ENCODE data around the gene HIGD1A.

HIGD1A gene

DNA sequence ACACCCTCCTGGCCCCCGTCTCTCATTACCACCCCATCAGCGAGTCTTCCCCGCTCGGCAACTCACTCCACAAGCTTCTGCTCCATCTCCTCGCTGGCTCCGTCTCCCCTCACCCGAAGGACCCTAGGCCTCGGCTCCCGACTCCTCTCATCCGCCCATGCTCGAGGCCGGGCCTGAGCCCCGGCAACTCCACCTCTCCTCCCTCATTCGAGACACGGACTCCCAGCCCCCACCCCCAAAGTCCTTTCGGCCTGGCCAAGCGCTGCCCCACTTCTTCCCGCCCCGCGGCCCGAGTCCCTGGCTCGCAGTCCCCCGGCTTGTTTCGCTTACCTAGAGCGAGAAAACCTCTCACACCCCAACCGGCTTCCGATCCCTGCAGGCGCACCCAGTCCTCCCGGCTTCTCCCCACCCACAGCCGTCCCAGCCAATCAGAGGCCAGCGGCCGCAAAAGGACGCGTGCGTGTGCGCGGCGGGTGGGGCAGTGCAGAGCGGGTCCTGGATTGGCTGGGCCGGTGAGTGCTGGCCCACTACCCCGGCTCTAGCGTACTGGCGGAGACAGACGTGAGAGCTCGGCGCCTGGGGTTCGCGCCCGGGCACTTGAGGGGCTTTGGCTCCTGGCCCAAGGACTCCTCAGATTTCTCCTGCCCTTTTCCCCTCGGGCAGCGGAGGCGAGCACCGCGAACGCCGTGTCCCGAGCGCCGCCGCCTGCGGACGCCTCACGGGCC is at the start of gene HIGD1A:
TSS of gene HIGD1A (minus strand) at position 385 of the 725 bp plus-strand sequence. CDS start 10,237 bp downstream, outside the sequence.
- peak; percentile 94 for DNase-seq

DNA sequence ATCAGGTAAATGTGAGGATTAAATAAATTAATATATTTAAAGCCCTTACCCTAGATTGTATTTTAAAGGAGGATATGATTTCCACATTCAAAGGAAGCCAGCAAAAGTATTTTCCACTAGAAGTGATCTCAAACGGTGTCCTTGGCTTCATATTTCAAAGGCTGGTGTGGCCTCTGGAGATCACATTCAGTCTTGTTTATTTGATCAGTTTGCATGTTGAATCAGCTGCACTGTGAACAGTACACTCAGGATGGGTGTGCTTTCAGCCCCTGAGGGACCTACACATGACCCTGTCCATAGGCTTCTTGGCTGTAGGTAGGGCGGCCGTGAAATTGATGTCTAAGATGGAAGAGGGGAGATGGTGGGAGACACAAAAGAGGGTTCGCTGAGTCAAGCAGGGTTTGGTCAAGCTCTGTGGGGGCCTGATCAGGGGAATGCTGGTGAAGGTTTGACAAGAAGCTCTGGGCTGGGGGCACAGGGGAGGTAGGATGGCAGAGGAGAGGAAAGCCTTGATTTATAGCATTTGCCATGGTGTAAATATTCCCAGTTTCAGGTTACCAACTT is 49.5 kb upstream of the HIGD1A start:
- no peak for DNase-seq

DNA sequence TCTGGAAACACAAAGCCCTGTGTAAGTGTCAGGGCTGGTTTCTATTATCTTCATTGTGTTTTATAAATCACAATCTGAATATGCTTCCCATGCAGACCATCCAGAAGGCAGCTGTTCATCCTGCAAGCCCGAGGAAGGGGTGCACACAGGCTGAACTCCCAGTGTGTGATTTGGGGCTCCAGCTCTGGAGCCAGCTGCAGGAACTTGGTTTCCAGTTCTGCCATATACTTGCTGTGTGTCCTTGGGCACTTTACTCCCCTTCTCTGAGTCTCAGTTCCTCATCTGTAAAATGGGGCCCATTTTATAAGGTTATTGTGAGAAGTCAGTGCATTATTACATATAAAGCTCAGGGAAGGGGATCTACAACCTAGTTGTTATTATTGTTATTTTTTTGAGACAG is 48.8 kb upstream of the HIGD1A start:
- DNase-seq = no peak

DNA sequence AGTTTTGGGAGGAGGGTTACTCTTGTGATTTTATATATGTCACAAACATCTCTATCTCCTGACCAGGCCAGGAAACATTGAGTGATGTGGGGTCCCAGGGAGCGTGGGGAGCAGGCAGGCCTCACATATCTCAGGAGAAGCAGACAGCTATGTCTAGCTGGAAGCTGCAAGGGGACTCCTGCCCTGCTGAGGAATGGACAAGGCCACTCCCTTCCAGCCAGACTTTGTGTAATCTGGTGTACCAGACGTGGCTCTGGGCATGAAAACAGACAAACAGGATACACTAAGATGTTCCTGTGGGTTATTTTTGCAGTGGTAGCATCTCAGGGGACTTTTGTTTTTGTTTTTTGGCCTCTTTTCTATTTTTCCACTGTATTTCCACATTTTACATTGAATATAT is 48.2 kb upstream of the HIGD1A start:
- no peak for DNase-seq

DNA sequence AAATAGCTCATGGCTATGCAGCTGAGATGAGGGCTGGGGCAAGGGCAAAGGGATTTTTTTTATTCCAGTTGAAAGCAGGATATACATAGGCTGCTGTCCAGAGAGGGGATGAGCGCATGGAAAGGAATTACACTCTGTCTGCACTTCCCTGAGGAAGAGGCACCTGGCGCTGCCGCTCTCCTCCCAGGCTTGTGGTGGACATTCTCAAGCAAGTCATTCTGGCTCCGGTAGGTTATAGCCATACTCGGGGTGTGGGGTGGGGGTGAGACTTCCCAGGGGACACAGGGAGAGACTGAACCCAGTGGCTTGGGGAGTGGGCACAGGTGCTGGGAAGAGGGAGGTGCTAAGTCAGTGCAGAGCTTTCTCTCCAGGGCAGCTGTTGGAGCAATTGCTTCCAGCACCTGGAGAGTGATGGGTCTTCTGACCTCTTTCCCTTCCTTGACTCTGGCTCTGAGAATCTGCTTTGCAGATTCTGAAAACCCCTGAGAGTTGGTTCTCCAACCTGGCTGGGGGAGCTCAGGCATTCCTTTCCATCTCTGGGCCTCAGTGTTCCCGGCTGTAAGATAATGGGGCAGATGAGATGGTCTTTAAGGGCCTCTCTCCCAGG is 47.0 kb upstream of the HIGD1A start:
- no peak for DNase-seq

DNA sequence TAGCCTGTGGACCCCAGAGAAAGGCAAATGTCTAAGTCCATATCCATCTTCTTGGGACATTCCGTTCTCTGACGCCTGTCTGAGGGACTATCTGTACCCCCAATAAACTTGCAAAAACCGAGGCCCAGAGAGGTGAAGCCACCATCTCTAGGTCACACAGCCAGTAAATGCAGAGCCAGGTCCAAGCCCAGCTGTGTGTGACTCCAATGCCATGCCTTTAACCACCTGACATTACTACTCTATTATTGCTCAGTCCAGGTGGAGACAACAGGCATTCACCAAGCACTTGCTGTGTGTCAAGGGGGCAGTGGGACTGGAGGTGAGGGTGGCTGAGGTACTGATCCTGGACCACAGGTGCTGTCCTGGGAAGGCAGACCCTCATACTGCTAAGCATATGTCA is 46.0 kb upstream of the HIGD1A start:
- DNase-seq = no peak

DNA sequence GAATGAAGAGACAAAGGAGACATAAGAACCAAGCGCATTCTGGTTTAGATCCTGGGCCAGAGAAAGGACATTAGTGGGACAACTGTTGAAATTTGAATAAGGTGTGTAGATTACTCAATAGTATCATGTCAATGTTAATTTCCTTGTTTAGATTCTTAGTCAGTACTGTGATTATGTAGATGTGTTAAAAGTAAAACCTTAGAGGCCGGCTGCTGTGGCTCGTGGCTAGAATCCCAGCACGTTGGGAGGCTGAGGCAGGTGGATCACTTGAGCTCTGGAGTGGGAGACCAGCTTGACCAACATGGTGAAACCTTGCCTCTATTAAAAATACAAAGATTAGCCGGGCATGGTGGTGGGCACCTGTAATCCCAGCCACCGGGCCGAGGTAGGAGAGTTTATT is 44.7 kb upstream of the HIGD1A start:
- no peak for DNase-seq

DNA sequence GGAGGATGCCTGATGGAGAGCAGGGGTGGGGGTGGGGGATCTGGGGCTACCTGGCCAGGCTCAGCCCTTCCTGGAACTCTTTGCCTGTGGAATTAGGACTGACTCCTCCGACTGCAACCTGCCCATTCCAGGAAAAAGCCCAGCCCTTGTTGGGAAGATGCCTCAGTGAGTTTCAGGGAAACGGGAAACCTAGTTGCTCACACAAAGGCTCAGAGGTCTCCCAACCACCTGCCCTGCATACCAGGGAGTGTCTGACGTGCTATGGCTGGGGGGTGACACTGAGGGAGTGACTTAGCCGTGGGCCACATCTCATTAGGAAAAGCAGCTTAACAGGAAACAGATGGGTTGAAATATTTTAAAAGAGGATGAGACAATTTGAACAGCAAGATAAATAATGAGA is 43.4 kb upstream of the HIGD1A start:
- no peak for DNase-seq

DNA sequence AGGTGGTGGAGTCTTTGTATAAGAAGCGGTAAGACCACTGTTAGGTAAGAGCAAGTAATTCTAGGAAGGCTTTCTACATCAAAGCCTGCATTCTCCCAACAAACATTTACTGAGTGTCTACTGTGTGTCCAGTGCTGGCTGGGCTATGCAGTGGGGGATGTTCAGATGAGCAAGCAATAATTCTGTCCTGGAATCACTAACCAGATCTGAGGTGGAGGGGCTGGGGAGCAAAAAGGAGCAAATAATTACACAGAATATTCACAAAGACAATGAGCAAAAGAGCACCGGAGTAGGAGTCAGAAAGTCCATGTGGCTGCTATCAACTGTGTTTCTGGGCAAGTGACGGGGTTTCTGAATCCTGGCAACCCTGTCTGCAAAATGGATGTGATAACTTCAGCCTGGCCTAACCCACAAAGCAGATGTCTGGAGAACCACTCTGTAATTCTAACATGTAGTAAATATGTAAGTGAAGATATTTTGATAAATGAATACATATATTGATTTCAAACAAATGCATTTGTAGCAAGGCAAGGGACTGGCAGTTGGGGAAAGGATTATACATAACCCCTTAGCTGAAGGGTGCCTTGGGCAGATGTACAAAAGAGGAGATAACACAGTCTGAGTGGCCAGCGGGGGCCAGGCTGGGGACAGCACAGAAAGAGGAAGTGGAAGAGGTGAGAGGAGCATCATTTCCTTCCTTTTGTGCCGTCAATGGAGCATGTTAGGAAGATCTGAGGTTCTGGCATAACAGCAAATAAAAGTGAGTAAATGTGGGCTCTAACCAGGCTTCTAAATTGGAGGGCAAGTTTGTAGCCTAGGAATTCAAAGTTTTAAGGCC is 42.6 kb upstream of the HIGD1A start:
- peak; percentile 3 for DNase-seq

DNA sequence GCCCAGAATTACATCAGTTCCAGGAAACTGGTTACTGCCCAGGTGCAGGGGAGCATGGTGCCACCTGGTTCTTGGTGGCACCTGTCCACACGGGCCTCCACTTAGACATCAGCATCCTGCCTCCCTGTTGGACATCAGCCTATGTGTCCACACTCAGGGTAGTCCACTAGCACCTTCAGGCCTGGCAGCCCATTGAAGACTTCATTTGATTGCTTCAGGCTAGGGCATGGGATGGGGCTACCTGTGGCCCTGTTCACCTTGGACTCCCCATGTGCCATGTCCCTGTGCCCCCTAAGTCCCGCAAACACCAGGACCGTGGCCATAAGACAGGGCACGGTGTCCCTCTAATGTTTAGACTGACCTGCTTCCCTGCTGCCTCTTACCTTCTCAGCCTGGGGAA is 40.5 kb upstream of the HIGD1A start:
- DNase-seq = no peak

DNA sequence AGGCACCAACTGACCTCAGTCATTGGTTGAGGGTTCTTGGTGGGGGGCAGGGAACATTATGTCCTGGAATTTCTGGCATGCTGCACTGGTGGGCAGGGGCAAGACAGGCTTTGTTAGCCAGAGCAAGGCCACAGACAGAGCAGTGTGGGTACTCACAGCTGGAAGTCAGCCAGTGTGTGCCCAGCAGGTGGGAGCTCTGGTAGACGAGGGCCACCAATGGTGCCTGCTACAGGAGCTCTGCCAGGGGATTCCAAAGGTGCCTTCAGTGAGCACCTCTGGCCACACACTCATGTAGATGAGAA is 40.1 kb upstream of the HIGD1A start:
- no peak for DNase-seq

DNA sequence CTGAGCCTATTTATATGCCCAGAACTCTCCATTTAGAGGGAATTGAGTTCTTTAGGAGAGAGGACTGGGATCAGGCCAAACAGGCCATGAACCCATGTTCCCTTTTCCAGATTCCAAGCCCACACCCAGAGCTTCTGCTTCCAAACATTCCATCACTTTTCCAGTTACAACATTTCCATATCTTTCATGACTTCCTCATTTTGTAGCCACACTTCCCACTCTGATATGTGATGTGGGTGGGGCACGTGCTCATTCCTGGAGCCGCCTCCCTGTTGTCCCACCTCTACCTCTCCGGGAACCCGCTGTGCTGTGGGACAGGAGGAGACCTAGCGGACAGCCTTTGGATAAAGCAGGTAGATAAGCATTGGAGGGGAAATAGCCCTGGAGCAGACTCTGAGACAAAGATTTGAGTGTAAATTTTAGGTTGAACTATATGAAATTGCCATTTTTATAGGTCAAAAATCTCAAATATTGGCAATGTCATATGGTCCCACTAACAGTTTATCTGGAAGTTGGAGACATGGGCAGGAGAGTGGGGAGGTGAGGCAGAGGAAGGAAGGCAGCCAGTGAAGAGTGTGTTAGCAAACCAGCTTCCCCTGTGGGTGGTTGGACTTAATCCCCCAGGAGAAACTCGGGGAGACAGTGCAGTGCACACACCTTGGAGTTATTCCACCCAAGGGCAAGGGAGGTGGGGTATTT is 39.6 kb upstream of the HIGD1A start:
- no peak for DNase-seq

DNA sequence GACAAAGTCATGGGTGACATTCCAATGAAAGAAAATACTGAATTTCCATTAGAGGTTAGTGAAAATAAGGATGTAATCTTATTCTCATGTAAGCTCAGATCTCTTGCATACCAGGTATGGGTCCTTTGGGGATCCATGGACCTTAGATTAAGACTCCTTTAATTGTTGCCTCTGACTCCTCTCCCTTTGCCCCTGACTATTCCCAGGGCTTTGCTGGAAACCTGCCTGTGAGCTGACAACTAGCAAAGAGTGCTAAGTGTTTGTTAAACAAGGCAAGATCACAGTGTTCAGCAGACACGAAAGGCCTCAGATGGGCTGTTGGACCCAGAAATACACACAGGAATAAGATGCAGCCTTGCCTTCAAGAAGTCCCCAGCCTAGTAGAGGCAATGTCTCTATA is 37.0 kb upstream of the HIGD1A start:
- DNase-seq = no peak

DNA sequence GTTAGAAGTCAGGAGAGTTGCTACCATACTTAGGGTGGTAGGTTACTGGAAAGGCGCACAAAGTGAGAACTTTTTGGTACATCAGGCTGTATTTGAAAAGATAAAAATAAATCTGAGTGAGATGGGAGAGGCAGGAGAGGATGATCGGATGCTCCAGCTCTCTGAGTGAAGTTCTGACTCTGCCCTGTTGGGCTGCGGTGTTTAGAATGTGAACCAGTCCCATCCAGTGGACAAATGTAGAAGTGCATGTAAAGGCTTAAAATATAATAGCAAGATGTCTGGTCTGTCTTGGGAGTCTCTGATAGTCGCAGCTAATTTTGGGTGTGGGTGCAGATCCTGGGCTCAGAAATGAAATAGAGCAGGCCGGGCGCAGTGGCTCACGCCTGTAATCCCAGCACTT is 35.3 kb upstream of the HIGD1A start:
- peak; percentile 56 for DNase-seq

DNA sequence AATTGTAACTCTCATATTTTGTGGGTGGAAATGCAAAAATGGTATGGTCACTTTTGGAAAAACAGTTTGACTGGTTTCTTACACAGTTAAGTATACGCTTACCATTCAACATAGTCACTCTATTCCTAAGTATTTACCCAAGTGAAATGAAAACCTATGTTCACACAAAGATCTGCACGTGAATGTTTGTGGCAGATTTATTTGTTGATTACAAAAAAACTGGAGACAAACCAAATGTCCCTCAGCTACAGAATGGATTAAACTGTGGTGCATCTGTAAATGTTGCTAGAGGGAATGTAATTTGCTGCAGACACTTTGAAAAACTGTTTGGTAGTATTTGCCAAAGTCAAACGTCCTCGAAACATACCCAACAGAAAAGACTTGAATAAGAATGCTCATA is 34.3 kb upstream of the HIGD1A start:
- DNase-seq = no peak

DNA sequence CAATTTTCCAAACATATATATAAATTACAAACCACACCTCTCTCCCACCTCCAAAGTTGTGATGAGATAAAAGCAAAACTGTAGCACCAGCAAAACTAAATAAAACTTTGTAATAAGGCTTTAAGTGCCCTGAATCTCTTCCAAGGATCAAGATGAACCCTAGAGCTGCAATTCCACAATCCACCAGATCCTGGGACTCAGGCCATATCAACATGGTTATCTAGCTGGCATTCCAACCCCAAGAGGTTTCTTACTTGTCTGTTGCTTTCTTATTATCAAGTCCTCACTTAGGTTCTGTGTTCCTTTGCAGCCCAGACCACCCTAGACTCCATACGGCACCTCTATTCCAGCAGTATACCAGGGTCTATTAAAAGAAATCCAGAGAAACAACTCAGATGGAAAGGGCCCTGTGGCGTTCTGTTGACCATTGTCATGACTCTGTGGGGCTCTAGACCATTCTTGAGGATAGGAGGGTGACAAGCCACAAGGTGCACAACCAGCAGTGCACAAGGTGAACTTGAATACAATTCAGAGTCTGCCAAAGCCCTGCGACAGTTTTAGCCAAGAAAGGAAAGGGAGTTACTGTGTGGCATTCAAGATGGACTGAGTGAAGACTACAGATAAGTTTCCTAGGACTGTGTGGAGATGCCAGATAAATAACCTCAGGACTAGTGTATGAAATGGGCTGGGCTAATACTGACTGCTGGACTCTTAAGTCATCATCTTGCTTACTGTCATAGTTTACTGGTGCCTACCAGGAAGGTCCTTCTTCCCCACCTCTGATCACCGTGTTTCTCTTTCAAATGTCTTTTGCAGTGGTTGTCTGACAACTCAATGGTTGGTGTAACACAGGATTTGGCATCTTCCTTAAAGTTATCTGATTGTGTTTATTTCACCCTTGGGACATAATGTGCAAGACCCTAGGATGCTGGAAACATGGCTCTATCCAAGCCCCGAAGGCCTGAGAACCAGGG is 32.1 kb upstream of the HIGD1A start:
- no peak for DNase-seq

DNA sequence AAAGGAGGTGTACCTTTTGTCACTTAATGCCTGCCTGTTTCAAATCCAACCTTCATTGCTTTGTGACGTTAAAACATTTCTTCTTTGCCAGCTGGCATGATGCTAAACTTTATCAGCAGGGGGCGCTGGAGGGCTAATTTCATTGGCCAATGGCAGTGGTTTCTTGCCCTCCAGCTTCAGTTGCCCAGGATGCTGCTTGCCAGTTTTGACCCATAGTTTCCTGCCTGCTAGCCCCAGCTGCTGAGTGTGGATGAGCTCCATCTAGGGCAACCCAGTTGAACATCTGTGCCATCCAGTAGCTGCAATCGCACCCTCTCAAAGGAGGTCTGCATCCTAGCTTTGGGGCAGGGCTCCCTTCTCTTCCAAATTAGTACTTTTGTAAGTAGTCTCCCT is 27.0 kb upstream of the HIGD1A start:
- DNase-seq = peak; percentile 80

DNA sequence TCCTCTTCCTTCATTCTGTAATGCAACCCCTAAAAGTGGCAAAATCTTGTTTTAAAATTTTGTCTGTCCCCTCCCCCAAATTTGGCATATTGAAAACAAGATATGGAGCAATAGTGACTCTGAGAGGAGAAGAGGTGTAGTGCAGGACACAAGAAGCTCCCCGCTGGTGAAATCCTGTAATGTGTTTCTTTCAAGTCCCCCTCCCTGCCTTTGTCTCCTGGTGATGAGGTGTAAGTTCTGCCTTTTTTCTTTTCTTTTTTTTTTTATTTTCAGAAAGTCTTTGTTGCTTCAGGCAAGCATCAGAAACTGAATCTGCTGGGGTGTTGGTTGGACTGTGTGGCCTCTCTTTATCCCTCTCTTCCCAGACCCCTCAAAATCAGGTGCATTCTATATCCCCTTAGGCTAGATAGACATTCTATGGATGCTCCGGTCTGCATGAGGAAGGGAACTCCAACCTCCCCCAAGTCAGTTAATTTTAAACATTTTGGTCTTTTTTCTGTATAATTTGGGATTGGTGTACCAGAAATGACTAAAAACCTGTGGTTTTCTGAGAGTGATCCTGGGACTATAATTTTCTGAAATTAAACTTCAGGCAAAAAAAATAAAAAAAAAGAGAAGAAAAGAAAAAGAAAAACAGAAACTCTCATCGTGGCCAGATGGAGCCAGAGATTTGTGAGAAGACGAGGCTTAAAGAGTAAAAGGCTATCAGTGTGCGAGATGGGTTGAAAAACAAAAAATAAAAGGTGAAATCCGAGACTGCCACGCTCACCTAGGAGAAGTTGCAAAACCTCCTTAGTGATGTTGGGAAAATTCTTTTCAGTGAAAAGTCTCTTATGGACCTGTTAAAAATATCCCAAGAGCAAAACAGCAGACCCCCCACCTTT is 26.4 kb upstream of the HIGD1A start:
- DNase-seq = no peak

DNA sequence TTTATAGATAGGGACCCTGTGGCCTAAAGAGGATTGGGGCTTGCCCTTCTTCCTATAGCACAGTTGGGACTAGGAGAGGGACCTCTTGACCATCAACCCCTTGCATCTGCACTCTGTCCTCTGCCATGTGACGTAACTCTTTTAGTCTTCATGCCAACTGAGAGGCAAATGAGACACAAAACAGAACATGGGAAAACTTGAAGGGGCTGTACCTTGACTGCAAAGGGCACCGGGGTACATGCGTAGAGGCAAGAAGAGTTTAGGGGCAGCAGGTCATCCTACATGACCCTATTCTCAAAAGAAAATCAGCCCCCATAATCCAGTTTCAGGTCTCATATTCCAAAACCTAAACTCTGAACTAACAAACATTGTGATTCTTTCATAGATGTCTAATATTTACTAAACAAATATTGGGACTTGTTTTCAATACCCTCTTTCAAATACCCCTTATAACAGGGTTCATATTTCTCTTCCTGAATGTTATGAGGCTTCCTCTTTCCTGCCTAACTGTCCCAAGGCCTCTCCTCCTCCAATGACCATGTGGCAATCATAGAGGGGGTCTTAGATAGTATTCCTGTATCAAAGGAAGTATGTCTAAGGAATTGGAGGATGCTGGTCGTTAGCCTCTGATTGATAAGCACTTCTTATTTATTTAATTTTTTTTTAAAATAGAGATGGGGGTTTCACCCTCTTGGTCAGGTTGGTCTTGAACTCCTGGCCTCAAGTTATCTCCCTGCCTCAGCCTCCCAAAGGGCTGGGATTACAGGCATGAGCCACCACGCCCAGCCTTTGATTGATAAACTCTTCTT is 25.5 kb upstream of the HIGD1A start:
- no peak for DNase-seq

DNA sequence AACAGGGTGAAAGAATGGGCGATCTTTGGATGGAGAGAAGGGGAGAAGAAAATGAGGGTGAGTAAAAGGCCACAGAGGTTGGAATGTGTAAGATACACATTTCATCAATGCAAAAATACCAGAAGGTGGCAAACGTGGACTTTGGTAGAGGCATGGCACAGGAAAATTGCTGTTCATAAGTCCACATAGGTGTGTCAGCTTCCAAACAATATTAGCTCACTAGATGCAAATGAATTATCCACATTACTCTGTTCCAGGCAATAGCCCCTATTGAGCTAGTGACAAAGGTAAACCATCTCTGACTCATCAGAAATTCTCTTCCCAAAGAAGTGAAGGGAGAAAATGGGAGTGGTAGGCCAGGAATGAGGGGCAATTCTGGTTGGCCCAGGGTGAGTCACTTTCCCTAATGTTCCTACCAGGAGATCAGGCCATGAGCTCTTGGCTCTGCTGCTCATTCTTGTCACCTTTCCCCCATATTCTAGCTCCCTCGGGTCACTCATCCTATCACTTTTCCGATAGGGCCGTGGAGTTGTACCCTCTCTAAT is 24.9 kb upstream of the HIGD1A start:
- DNase-seq = no peak

All from CD4-positive, alpha-beta T cell treated with Interleukin-10 for 1 hour (primary cell).